NCI-H187 (cell line): ENCODE results near the gene NLRP7.
"Not testable (repeated sequence)": the region's sequence is repeated elsewhere in the genome, so short reads cannot be mapped to it uniquely, and the experiment has no call there.

Source experiments
- DNase-seq, 2 experiments: peaks; one replicate each; lab custom pipeline; 2025; lab: John Stamatoyannopoulos, UW

Gene NLRP7

DNA sequence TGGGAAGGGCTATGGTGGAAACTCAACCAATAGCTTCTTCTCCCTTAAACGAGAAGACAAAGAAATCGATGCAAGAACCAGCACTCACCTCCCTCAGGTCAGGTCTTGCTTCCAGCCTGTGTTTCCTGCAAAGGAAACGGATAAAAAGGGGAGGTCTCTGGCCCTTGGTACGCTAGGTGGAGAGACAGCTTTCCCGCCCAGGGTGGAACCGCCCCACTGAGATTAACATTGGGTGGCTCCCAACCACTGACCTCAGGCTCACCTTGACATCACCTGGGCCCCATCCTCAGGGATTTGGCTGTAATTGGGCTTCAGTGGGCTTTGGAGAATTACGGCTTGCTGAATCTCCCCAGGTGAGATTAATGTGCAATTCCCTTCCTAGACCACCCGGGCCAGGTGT lies at the start of gene NLRP7:
NLRP7 (minus strand) TSS at position 150 of the 400 bp plus-strand sequence.
- no peak for DNase-seq

DNA sequence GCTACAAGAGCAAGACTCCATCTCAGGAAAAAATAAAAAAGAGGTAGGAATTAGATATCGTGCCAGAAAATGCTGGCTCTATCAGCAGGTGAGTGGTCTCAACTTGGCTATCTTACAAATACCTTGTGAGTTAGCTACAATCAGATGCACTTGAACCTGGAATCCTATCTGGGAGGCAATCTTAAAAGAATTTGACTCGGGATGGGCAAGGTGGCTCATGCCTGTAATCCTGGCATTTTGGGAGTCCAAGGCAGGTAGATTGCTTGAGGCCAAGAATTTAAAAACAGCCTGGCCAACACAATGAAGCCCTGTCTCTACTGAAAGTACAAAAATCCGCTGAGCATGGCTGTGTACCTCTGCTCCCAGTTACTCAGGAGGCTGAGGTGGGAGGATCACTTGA lies 48.2 kb upstream of the NLRP7 start:
- DNase-seq: no peak

DNA sequence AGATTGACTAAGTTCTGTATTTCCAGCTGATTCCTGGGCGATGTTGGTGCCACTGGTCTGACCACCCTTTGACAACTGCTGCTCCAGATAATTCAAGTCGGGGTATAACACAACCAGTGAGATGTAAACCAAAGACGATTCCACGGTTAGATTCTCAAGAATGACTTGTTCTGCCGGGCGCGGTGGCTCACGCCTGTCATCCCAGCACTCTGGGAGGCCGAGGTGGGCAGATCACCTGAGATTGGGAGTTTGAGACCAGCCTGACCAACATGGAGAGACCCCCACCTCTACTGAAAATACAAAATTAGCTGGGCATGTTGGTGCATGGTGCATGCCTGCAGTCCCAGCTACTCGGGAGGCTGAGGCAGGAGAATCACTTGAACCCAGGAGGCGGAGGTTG lies 42.2 kb upstream of the NLRP7 start:
- not testable (repeated sequence) for DNase-seq

DNA sequence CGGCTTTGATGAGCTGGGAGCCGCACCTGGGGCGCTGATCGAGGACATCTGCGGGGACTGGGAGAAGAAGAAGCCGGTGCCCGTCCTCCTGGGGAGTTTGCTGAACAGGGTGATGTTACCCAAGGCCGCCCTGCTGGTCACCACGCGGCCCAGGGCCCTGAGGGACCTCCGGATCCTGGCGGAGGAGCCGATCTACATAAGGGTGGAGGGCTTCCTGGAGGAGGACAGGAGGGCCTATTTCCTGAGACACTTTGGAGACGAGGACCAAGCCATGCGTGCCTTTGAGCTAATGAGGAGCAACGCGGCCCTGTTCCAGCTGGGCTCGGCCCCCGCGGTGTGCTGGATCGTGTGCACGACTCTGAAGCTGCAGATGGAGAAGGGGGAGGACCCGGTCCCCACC lies 35.2 kb upstream of the NLRP7 start:
- not testable (repeated sequence) for DNase-seq

DNA sequence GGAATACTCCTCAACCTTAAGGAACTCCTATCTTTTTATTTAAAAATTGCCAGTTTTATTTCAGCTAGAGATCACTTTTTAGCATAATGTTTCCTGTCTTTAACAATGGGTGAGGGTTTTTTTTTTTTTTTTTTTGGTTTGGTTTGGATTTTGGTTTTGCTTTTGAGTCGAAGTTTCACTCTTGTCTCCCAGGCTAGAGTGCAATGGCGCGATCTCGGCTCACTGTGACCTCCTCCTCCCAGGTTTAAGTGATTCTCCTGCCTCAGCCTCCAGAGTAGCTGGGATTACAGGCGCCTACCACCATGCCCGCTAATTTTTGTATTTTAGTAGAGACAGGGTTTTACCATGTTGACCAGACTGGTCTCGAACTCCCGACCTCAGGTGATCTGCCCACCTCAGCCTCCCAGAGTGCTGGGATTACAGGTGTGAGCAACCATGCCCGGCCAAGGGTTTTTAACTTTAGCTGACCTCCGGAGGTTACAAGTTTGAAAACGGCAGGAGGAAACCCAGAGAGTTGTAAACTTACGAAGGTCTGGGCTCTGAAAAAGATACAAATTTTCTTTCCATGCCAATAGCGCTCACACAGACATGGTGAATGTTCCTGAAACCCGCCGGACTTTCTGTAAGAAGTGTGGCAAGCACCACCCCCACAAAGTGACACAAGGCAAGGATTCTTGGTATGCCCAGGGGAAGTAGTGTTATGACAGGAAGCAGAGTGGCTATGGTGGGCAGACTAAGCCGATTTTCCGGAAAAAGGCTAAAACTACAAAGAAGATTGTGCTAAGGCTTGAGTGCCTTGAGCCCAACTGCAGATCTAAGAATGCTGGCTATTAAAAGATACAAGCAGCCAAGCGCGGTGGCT lies 26.1 kb upstream of the NLRP7 start:
- DNase-seq: not testable (repeated sequence)

DNA sequence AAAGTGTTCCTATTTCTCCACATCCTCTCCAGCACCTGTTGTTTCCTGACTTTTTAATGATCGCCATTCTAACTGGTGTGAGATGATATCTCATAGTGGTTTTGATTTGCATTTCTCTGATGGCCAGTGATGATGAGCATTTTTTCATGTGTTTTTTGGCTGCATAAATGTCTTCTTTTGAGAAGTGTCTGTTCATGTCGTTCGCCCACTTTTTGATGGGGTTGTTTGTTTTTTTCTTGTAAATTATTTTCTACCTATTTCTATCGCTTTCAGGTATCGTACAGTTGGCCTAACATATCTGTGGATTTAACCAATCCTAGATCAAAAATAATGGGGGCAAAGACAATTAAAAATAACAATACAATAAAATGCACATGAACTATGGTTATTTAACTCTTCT lies 24.1 kb upstream of the NLRP7 start:
- DNase-seq: not testable (repeated sequence)

DNA sequence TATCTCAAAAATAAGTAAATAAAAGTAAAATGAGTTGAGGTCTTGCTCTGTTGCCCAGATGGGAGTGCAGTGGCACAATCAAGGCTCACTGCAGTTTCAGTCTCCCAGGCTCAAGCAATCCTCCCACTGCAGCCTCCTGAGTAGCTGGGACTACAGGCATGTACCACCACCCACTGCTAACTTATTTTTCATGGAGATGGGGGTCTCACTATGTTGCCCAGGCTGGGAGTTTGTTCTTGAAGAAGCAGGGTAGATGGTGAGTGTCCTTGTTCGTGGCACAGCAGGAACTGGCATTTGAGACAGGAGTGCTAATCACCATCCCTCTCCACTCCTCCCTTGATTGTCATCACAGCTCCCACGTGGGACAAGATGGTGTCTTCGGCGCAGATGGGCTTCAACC lies 22.3 kb upstream of the NLRP7 start:
- DNase-seq: no peak

DNA sequence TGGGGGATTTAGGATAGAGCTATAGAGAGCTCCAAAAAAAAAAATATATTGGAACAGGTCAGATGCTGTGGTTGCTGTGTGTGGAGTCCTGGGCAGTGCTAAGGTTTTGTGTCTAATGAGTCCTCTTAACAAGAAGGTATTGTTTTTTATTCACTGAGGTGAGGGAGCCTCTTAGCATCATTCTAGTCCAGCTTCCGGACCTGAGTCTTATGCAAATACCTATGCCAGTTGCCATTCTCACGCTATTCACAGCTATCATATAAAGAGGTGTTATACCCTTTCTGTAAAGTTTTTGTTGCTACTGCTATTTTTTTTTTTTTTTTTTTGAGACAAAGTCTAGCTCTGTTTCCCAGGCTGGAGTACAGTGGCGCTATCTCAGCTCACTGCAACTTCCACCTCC lies 20.3 kb upstream of the NLRP7 start:
- DNase-seq: no peak

DNA sequence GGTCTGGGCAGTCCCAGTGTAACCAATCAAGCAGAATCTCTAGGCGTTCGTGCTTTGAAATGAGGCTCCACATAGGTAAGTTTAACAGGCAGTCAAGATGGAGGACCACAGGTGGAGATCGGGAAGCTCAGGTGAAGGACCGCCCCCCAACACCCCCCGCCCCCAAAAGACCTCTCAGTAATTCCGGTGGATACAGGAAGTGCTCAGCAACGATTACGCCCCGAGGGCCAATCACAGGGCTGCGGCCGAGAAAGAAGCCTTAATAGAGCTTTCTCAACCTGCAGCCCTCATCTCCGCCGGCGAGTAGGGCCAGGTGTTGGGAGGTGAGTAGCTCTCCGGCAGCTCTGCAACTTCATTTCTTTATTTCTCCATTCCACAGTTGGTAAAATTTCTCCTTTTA lies 17.7 kb upstream of the NLRP7 start:
- not testable (repeated sequence) for DNase-seq

DNA sequence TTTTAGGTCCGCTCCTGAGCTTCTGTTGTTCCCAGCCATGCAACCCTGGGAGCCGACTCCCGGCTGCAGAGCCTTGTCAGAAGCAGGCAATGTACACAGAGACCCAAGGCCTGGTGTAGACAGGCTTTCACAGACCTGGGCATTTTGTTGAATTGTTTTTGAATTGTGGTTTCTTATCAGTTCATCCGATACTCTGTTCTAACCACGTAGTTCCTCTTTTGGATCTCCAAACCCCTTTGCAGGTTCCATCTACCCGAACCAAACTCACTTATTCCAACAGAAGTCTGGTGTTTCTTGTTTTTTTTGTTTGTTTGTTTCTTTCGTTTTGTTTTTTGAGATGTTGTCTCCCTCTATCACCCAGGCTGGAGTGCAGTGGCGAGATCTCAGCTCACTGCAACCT lies 12.5 kb upstream of the NLRP7 start:
- DNase-seq: no peak

DNA sequence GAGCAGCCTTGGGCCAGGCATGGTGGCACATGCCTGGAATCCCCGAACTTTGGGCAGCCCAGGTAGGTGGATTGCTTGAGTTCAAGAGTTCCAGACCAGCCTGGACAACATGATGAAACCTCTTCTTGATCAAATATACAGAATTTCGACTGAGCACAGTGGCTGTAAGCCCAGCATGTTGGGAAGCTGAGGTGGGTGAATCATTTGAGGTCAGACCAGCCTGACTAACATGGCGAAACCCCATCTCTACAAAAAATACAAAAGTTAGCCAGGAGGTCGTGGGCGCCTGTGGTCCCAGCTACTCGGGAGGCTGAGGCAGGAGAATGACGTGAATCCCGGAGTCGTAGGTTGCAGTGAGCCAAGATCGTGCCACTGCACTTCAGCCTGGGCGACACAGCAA lies 8.0 kb upstream of the NLRP7 start:
- DNase-seq: no peak

DNA sequence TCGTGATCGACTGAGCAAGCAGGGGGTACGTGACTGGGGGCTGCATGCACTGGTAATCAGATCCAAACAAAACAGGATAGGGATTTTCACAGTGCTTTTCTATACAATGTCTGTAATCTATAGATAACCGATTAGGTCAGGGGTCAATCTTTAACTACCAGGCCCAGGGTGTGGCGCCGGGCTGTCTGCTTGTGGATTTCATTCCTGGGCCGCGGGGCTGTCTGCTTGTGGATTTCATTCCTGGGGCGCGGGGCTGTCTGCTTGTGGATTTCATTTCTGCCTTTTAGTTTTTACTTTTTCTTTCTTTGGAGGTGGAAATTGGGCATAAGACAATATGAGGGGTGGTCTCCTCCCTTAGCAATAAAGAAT lies 6.0 kb upstream of the NLRP7 start:
- not testable (repeated sequence) for DNase-seq

DNA sequence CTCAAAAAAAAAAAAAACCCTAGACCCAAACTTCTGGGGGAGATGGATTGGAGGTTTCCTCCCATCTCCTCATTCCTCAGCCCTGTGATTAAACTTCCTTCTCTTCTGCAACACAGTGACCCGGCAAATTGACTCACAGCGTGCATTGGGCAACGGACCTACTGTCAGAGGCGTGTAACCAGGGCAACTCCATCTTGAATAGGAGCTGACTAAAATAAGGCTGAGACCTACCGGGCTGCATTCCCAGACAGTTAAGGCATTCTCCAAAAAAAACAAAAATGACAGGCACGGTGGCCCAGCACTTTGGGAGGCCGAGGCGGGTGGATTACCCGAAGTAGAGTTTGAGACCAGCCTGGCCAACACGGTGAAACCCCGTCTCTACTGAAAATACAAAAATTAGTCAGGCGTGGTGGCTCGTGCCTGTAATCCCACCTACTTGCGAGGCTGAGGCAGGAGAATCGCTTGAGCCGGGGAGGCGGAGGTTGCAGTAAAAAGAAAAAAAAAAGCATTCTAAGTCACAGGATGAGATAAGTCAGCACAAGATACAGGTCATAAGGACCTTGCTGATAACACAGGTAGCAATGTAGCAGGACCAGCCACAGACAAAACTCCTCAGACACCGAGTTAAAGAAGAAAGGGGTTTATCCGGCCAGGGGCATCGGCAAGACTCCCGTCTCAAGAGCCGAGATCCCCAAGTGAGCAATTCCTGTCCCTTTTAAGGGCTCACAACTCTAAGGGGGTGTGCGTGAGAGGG lies 5.4 kb upstream of the NLRP7 start:
- DNase-seq: no peak

DNA sequence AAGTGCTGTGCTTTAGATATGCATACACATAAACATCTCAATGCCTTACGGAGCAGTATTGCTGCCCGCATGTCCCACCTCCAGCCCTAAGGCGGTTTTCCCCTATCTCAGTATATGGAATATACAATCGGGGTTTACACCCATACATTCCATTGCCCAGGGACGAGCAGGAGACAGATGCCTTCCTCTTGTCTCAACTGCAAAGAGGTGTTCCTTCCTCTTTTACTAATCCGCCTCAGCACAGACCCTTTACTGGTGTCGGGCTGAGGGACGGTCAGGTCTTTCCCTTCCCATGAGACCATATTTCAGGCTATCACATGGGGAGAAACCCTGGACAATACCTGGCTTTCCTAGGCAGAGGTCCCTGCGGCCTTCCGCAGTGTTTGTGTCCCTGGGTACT lies 3.2 kb upstream of the NLRP7 start:
- DNase-seq: not testable (repeated sequence)

DNA sequence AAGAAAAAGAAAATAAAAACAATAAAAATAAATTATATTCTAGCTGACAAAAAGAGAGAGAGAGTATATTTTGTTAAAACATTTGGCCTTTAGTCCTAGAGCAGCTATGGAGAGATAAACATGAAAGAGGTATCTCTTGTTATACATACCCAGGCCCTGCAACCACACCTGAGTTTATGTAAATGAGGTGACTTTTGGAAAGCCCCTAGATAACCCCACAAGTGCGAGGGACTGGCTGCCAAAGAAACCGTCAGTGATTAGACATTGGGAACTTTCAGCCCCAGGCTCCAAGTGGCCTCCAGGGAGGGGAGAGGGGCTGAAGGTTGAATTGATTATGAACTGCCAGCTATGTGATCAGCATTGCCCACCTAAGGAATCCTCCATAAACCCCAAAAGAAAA lies 2.1 kb upstream of the NLRP7 start:
- no peak for DNase-seq

DNA sequence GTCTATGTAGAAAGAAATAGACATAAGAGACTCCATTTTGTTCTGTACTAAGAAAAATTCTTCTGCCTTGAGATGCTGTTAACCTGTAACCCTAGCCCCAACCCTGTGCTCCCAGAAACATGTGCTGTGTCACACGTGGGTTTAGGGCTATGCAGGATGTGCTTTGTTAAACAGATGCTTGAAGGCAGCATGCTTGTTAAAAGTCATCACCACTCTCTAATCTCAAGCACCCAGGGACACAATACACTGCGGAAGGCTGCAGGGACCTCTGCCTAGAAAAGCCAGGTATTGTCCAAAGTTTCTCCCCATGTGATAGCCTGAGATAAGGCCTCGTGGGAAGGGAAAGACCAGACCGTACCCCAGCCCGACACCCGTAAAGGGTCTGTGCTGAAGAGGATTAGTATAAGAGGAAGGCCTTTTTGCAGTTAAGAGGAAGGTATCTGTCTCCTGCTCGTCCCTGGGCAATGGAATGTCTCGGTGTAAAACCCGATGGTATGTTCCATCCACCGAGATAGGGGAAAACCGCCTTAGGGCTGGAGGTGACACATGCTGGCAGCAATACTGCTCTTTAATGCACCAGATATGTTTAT lies 3.5 kb downstream of the NLRP7 start:
- DNase-seq: not testable (repeated sequence)

DNA sequence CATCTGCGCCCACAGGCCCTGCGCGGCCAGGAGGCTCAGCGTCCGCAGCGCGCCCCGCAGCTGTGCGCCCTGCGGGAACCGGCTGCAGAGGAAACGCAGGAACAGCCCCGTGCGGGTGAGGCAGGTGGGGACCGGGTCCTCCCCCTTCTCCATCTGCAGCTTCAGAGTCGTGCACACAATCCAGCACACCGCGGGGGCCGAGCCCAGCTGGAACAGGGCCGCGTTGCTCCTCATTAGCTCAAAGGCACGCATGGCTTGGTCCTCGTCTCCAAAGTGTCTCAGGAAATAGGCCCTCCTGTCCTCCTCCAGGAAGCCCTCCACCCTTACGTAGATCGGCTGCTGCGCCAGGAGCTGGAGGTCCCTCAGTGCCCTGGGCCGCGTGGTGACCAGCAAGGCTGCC lies 7.8 kb downstream of the NLRP7 start:
- DNase-seq: not testable (repeated sequence)

DNA sequence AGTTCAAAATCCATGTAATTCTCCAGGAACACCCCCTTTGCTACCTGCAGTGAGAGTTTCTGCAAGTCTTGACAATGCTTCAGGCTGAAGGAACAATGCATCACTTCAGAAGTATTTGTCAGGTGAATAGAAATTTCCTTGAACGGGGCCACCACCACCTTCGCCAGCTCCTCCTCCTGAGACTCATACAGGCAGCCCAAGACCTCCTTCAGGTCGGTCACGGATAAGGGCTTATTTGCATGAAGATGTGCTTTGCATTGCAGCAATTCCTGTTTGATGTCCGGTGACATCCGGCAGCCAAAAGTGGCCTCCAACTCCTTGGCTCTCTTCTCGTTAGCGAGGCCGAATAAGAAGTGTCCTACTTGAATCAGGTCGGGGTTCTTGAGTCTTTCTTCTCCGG lies 8.4 kb downstream of the NLRP7 start:
- DNase-seq: no peak

DNA sequence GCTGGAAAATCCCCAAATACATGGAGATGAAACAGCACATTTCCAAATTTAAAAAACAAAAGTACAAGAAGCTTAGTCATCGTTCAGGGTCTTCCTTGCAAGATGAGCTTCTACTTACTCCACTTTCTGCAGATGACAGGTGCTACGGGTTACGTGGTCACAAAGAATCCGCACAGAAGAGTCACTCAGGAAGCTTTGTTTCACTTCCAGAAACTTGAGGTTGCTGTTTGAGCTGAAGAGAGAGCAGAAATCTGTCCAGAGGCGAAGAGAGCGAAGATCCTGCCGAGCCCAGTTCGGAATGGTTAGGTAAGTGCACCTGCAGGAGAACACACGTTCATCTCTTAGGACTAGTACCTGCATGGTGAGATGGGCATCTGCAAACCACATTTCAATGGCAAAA lies 9.4 kb downstream of the NLRP7 start:
- DNase-seq: no peak

DNA sequence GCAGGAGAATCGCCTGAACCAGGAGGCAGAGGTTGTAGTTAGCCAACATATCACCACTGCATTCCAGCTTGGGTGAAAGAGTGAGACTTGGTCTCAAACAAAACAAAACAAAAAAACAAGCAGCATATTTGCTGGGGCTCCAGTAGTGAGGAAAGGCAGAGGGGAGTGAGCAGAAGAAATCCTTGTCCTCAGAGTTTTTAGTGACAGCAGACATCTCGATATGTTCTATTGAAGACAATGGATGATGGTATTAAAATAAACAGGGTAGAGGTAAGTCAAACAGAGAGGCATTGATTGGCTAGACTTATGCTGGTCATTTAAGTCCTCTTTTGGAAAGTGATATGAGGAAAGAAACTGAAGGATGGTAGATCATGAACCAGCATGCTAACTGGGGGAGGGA lies 19.0 kb downstream of the NLRP7 start:
- no peak for DNase-seq

DNA sequence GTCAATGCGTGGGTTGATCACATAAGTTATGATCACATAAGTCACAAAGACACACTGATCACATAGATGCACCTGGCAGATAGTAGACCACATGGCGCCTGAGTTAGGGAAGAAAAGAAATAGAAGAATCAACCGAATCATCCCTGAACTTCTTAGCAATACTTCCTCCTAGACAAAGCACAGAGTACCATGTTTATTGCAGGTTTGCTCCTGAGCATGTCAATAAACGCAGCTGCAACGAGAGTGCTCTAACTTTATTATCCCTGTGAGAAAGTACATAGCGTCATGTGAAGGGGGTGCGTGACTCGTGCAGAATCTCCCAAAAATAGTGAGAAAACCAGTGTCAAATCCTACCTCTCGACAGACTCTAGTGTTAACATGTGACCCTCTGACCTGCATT lies 24.1 kb downstream of the NLRP7 start:
- DNase-seq: no peak

DNA sequence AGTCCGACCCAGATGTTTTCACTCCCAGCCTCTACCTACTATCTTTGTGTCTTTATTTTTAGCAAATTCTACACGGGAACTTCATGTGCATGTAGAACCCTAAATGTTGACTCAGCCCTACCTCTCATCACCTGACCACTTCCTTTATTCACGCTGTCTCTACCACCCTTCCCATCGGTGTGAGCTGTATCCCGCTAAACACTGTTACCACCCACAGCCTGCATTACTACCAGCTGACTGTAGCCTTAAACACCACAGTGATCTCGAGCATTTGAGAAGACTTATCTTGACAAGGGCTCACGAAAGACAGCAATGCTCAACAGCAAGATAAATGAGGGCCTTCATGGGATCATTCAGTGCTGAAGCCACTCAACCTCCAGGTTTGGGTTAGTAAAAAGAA lies 26.2 kb downstream of the NLRP7 start:
- DNase-seq: no peak
